B cell (primary cell): ENCODE measurements around the gene EVC. TPM values are rescaled to one million over a fixed set of nuclear protein-coding genes. Genes with fewer than 3 reads are reported as not detected.
A peak's percentile ranks its signal among the peaks of the same experiment; 100 is the strongest.

Experiments
- ATAC-seq: fragments of 200-7000 bp; cut with Tn5 transposase; one replicate; pipeline ENCODE4 v1.10.0; 2021; ENCODE audit warnings: low read depth, mild to moderate bottlenecking, moderate number of reproducible peaks, moderate library complexity
- CTCF ChIA-PET: fragments of 350-600 bp; sonication (Branson Sonifier 250); formaldehyde crosslinking; loops from one replicate; lab custom pipeline; 2021; ENCODE audit warnings: antibody characterized with exemption, inconsistent platforms; lab: Charles Lee
- POLR2A ChIA-PET: fragments of 350-600 bp; sonication (Branson Sonifier 250); formaldehyde crosslinking; loops from one replicate; lab custom pipeline; 2021; ENCODE audit warnings: antibody characterized with exemption; lab: Charles Lee
- DNase-seq: peaks from one replicate; pipeline ENCODE4 v3.0.0; 2013
- H2AFZ ChIP-seq: 2 replicates; pipeline ENCODE4 v1.6.1; 2012; ENCODE audit warnings: mild to moderate bottlenecking, low read depth, low read length; ENCODE audit not compliant: insufficient read depth, poor library complexity, severe bottlenecking
- H3K27ac ChIP-seq, 2 donors: 1 replicate in 1 of 2; 2 replicates in 1 of 2; pipeline ENCODE4 v1.5.1; 2012 to 2013; ENCODE audit warnings: low read length in 2 of 2, mild to moderate bottlenecking in 2 of 2, moderate library complexity in 1 of 2
- H3K27me3 ChIP-seq, 4 experiments: fragments of 200-600 bp in 1 of 4; sonication (generic) in 1 of 4; replicated peaks in 1 of 4; 1 replicate in 2 of 4; 2 replicates in 2 of 4; pipeline versions ENCODE4 v1.6.1 to v1.7.0; 2013 to 2016; ENCODE audit warnings: low read length in 3 of 4, mild to moderate bottlenecking in 2 of 4, mixed read lengths in 1 of 4, moderate library complexity in 1 of 4; ENCODE audit not compliant: insufficient read depth in 4 of 4, control insufficient read depth in 3 of 4; ENCODE audit errors: control extremely low read depth in 1 of 4
- H3K36me3 ChIP-seq, 2 experiments: replicated peaks in 1 of 2; 1 replicate in 1 of 2; 2 replicates in 1 of 2; pipeline versions ENCODE4 v1.6.1 to v1.7.1; 2013; ENCODE audit warnings: low read length in 1 of 2; ENCODE audit not compliant: insufficient read depth in 2 of 2, control insufficient read depth in 1 of 2; ENCODE audit errors: control extremely low read depth in 1 of 2, extremely low read depth in 1 of 2
- H3K4me1 ChIP-seq, 2 donors: fragments of 200-600 bp in 1 of 2; sonication (generic) in 1 of 2; 1 replicate in 1 of 2; 2 replicates in 1 of 2; pipeline versions ENCODE4 v1.5.1 to v1.6.1; 2013 to 2017; ENCODE audit warnings: low read length in 2 of 2; ENCODE audit not compliant: control insufficient read depth in 2 of 2, insufficient read depth in 2 of 2
- H3K4me2 ChIP-seq: replicated peaks from 2 replicates; pipeline ENCODE3; 2012; ENCODE audit warnings: mild to moderate bottlenecking, low read depth, low read length; ENCODE audit not compliant: poor library complexity, severe bottlenecking
- H3K4me3 ChIP-seq, 5 experiments: fragments of 200-600 bp in 1 of 5; sonication (generic) in 1 of 5; 1 replicate in 3 of 5; 2 replicates in 2 of 5; pipeline versions ENCODE4 v1.5.1 to v1.7.0; 2011 to 2016; ENCODE audit warnings: low read length in 4 of 5, mild to moderate bottlenecking in 4 of 5, low read depth in 2 of 5, control low read depth in 1 of 5, moderate library complexity in 1 of 5; ENCODE audit not compliant: insufficient read depth in 1 of 5; ENCODE audit errors: control extremely low read depth in 1 of 5, extremely low read depth in 1 of 5
- H3K79me2 ChIP-seq: fragments of 200-600 bp; sonication (generic); one replicate; pipeline ENCODE4 v1.6.0; 2016; ENCODE audit warnings: low read length; ENCODE audit not compliant: control insufficient read depth, insufficient read depth
- H3K9ac ChIP-seq: fragments of 200-600 bp; sonication (generic); 2 replicates; pipeline ENCODE4 v1.6.1; 2017; ENCODE audit warnings: mild to moderate bottlenecking, low read length, moderate library complexity
- H3K9me3 ChIP-seq, 3 donors: one replicate each; pipeline versions ENCODE4 v1.6.1 to v1.7.1; 2013; ENCODE audit warnings: low read length in 2 of 3; ENCODE audit not compliant: control insufficient read depth in 2 of 3, insufficient read depth in 1 of 3; ENCODE audit errors: control extremely low read depth in 1 of 3
- H4K20me1 ChIP-seq: 2 replicates; pipeline ENCODE4 v1.6.0; 2012; ENCODE audit warnings: mild to moderate bottlenecking, low read length; ENCODE audit not compliant: insufficient read depth, control insufficient read depth, poor library complexity, severe bottlenecking
- H3K27ac Mint-ChIP-seq: one replicate; pipeline ENCODE4 v1.8.0; 2021; ENCODE audit warnings: mixed read lengths
- H3K27me3 Mint-ChIP-seq: one replicate; pipeline ENCODE4 v1.8.0; 2021; ENCODE audit warnings: mixed read lengths
- H3K4me1 Mint-ChIP-seq: one replicate; pipeline ENCODE4 v1.8.0; 2021; ENCODE audit warnings: mixed read lengths
- H3K4me3 Mint-ChIP-seq: one replicate; pipeline ENCODE4 v1.8.0; 2021; ENCODE audit warnings: mixed read lengths
- H3K9me3 Mint-ChIP-seq: one replicate; pipeline ENCODE4 v1.8.0; 2022; ENCODE audit warnings: mixed read lengths; ENCODE audit not compliant: insufficient read depth
- CTCF ChIP-seq: fragments of 200-600 bp; IDR thresholded peaks from one replicate; pipeline ENCODE4 v1.8.0; 2022; ENCODE audit warnings: antibody characterized with exemption, mild to moderate bottlenecking
- EZH2 ChIP-seq: IDR thresholded peaks from 2 replicates; pipeline ENCODE4 v1.6.1; 2012; ENCODE audit warnings: borderline replicate concordance, low read depth, mild to moderate bottlenecking, moderate library complexity, low read length; ENCODE audit not compliant: insufficient read depth, poor library complexity, severe bottlenecking
- WGBS: methylation state at CpG from one replicate; pipeline ENCODE4 v1.1.5; 2013; ENCODE audit warnings: missing lambda C conversion rate; ENCODE audit not compliant: insufficient coverage; 5-methylcytosine and 5-hydroxymethylcytosine counted together
- intact Hi-C: fragments of 100-400 bp; cut with micrococcal nuclease; formaldehyde crosslinking; loops from one replicate; pipeline ENCODE4 v1.10.0; 2022
- polyA plus RNA-seq: library from polyadenylated mRNA; depleted of rRNA; stranded (reverse); fragments of >200 nt; gene quantifications from 2 replicates; pipeline ENCODE4 v1.2.3, GENCODE V29; 2012
- total RNA-seq, 2 donors: library from RNA; stranded (reverse); fragments of 120-200 nt in 1 of 2; gene quantifications; 1 replicate in 1 of 2; 2 replicates in 1 of 2; pipeline versions ENCODE4 v1.2.3 to v1.2.4, GENCODE V29; 2013 to 2022

EVC gene
- total and polyA plus RNA-seq, 2 donors (not counting 1 experiment from before 2014, with no cell fraction given): 1.5 TPM; not detected in 1

DNA sequence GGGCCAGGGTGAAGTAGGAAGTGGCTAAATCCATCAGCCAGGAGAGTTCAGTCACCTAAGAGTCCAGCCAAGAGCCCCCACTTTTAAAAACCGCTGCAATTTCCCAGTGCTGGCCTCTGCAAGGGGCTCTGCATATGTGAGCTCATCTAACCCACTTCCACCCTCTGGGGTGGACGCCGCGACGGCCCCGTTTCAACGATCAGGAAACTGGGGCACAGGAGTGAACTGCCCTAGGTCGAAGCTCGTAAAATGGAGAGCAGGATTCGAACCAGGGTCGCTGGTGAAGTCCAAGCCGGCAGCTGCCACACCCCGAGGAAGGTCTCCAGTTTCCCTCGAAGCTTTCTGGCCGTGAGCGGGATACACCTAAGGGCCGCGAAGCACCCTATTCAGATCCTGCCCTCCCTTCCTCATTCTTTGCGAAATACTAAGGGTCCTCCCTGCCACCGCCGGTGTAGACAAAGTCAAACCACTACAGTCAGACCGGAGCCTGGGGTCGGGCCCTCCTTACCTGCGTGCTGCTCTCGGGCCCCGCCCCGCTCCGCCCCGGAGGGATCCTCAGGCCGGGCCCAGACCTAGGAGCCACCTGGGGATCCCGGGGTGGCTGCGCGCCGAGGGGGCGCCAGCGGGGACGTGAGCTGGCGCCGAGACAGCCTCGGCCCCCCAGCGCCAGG is 3.1 kb upstream of the EVC start:
- Histone ChIP-seq H3K9ac (no peak overlapping the region), H3K27me3 (peaks cover 0 to 44% (median 5%) of the 10 kb centered on the region in 4 experiments), H3K27ac (no peak overlapping the region), H3K9me3 (peaks cover 0 to 32% (median 0%) of the 10 kb centered on the region in 3 donors), H3K79me2 (no peaks in the 10 kb centered on the region), H3K4me1 (peaks cover 0 to 17% of the 10 kb centered on the region in 2 donors), H3K36me3 (no peaks in the 10 kb centered on the region), H4K20me1 (no peaks in the 10 kb centered on the region), H3K4me3 (peak overlapping the region in 2 of 5 experiments; percentile 23 to 27), H3K4me2 (peak overlapping the region; percentile 59), H2AFZ (peak overlapping the region; percentile 42)
- intact Hi-C loops: no loop called here
- Mint-ChIP-seq H3K27me3 (peaks cover 39% of the 10 kb centered on the region), H3K4me3 (peak overlapping the region; percentile 33), H3K27ac (no peak overlapping the region), H3K9me3 (no peaks in the 10 kb centered on the region), H3K4me1 (peaks cover 20% of the 10 kb centered on the region)
- 7% methylated on average over 41 of the region's 41 CpGs for WGBS
- DNase-seq: no peak
- ChIA-PET POLR2A (no interaction called here), CTCF (no interaction called here)
- no peak for TF ChIP-seq EZH2
- TF ChIP-seq CTCF: no peak
- no peak for ATAC-seq

DNA sequence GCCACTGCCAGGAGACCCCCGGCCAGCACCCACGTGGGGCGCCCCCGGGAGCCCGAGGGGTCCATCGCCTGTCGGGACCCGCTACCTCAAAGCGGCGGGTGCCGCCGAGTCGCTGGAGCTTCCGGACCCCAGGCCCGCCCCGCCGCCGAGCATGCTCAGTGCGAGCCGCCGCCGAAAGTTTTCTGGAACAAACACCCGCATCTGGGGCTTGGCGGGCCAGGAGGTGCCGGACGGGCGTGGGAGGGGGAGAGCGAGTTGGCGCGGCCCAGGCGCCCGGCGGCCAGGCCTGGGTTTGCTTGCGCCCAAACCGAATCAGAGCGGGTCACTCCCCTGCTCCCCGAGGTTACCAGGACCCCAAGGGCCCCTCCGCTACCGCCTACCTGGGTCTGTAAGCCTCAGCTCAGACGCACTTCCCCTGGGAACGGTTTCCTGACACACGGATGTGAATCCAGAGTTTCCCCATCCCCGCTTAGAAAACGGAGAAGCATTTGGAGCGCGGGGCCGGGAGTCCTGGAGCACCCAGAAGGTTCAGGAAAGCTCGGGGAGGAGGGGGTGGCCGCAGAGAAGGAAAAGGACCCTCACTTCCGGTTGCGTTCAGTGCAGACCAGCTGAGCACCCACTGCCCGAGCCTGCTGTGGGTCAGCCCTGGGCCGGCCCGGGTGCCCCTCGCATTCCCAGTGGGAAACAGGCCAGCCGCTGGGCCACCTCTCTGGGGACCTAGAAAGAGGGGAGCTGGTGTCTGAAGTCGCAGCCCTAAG is 2.4 kb upstream of the EVC start, which contains the start of gene EVC2:
Gene EVC2 (minus strand): TSS at position 111 of the 758 bp plus-strand sequence. CDS start 46 bp downstream, at position 65.
- Histone ChIP-seq H3K9me3 (peaks cover 0 to 32% (median 0%) of the 10 kb centered on the region in 3 donors), H3K36me3 (no peaks in the 10 kb centered on the region), H3K27me3 (peaks cover 0 to 44% (median 5%) of the 10 kb centered on the region in 4 experiments), H2AFZ (peak within 1 kb of the TSS; percentile 42), H3K4me3 (peak within 1 kb of the TSS in 2 of 5 experiments; percentile 23 to 27), H3K9ac (no peak within 1 kb of the TSS), H4K20me1 (no peaks in the 10 kb centered on the region), H3K4me2 (peak within 1 kb of the TSS; percentile 59), H3K4me1 (peaks cover 0 to 17% of the 10 kb centered on the region in 2 donors), H3K27ac (no peak within 1 kb of the TSS), H3K79me2 (no peaks in the 10 kb centered on the region)
- no peaks in the 10 kb centered on the region for H3K9me3 Mint-ChIP-seq
- 25% methylated on average over 57 of the region's 57 CpGs for WGBS
- CTCF ChIA-PET: no interaction called here
- H3K4me1 Mint-ChIP-seq: peaks cover 20% of the 10 kb centered on the region
- intact Hi-C loops: no loop called here
- ATAC-seq (peak; percentile 25), DNase-seq (no peak)
- no peak within 1 kb of the TSS for H3K27ac Mint-ChIP-seq
- no peak for TF ChIP-seq CTCF
- TF ChIP-seq EZH2: no peak
- H3K27me3 Mint-ChIP-seq: peaks cover 39% of the 10 kb centered on the region
- POLR2A ChIA-PET: no interaction called here
- H3K4me3 Mint-ChIP-seq: peak within 1 kb of the TSS; percentile 45
